Neural progenitor cell (in vitro differentiated cells): ENCODE data around the gene RPTOR.

Experiments
- EZH2 ChIP-seq: fragments of 200-600 bp; sonication (generic); IDR thresholded peaks from 2 replicates; pipeline ENCODE4 v1.6.1; 2017; ENCODE audit warnings: antibody characterized with exemption, mild to moderate bottlenecking, moderate library complexity
- EZH2phosphoT487 ChIP-seq: fragments of 200-600 bp; sonication (generic); IDR thresholded peaks from 2 replicates; pipeline ENCODE4 v1.6.1; 2017; ENCODE audit warnings: antibody characterized with exemption
- TF ChIP-seq, protein P1 (sequence below): fragments of 200-600 bp; sonication (generic); IDR thresholded peaks from 2 replicates; pipeline ENCODE4 v1.5.1; 2017; ENCODE audit warnings: antibody characterized with exemption, mild to moderate bottlenecking

GRCh38 chr17:80704894-80705293 lies 160.3 kb downstream of the RPTOR start:
- TF ChIP-seq, protein P1, sequence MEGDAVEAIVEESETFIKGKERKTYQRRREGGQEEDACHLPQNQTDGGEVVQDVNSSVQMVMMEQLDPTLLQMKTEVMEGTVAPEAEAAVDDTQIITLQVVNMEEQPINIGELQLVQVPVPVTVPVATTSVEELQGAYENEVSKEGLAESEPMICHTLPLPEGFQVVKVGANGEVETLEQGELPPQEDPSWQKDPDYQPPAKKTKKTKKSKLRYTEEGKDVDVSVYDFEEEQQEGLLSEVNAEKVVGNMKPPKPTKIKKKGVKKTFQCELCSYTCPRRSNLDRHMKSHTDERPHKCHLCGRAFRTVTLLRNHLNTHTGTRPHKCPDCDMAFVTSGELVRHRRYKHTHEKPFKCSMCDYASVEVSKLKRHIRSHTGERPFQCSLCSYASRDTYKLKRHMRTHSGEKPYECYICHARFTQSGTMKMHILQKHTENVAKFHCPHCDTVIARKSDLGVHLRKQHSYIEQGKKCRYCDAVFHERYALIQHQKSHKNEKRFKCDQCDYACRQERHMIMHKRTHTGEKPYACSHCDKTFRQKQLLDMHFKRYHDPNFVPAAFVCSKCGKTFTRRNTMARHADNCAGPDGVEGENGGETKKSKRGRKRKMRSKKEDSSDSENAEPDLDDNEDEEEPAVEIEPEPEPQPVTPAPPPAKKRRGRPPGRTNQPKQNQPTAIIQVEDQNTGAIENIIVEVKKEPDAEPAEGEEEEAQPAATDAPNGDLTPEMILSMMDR = no peak
- no peak for TF ChIP-seq EZH2phosphoT487
- TF ChIP-seq EZH2 = no peak
